Caco-2 (cell line): ENCODE measurements around the gene KCNJ1. TPM values are rescaled to one million over a fixed set of nuclear protein-coding genes. Genes with fewer than 3 reads are reported as not detected.

Experiments
- BruUV-seq: library from RNA; stranded (reverse); fragments of 400-500 nt; replicated peaks from 2 replicates; lab custom pipeline; 2021; lab: Mats Ljungman, UMichigan
- CTCF ChIA-PET: fragments of 300-600 bp; sonication (Branson Sonifier 250); formaldehyde crosslinking; loops from one replicate; lab custom pipeline; 2022; ENCODE audit warnings: antibody characterized with exemption; lab: Charles Lee
- POLR2A ChIA-PET: fragments of 300-600 bp; sonication (Branson Sonifier 250); formaldehyde crosslinking; loops from one replicate; lab custom pipeline; 2022; ENCODE audit warnings: antibody characterized with exemption; lab: Charles Lee
- DNase-seq, 2 experiments: peaks; one replicate each; pipeline versions ENCODE4 v3.0.0 to v3.0.0-alpha.2; 2020 to 2022
- H3K27me3 ChIP-seq: replicated peaks from 2 replicates; pipeline ENCODE4 v1.6.0; 2011; ENCODE audit warnings: low read length; ENCODE audit not compliant: control insufficient read depth, insufficient read depth
- H3K36me3 ChIP-seq: 2 replicates; pipeline ENCODE4 v1.5.1; 2011; ENCODE audit warnings: low read length; ENCODE audit not compliant: control insufficient read depth, insufficient read depth
- H3K4me1 ChIP-seq: fragments of 250-450 bp; sonication (Bioruptor Pico); 2 replicates; pipeline ENCODE4 v1.5.1; 2020; ENCODE audit warnings: mild to moderate bottlenecking
- H3K4me3 ChIP-seq: 2 replicates; pipeline ENCODE4 v1.5.1; 2011; ENCODE audit warnings: low read depth, mild to moderate bottlenecking, control low read depth, low read length
- H3K9me3 ChIP-seq: fragments of 250-450 bp; sonication (Bioruptor Pico); 2 replicates; pipeline ENCODE4 v1.5.1; 2020; ENCODE audit warnings: mild to moderate bottlenecking, moderate library complexity
- H3K27ac Mint-ChIP-seq: one replicate; pipeline ENCODE4 v1.8.0; 2022; ENCODE audit warnings: mixed read lengths; ENCODE audit not compliant: unreplicated experiment
- H3K27me3 Mint-ChIP-seq: one replicate; pipeline ENCODE4 v1.8.0; 2022; ENCODE audit warnings: mixed read lengths; ENCODE audit not compliant: insufficient read depth, unreplicated experiment
- H3K36me3 Mint-ChIP-seq: one replicate; pipeline ENCODE4 v1.8.0; 2022; ENCODE audit warnings: mild to moderate bottlenecking, mixed read lengths; ENCODE audit not compliant: insufficient read depth, unreplicated experiment
- H3K4me1 Mint-ChIP-seq: one replicate; pipeline ENCODE4 v1.8.0; 2022; ENCODE audit warnings: low read depth, mixed read lengths; ENCODE audit not compliant: unreplicated experiment
- H3K4me3 Mint-ChIP-seq: one replicate; pipeline ENCODE4 v1.8.0; 2022; ENCODE audit warnings: mild to moderate bottlenecking, moderate library complexity, mixed read lengths; ENCODE audit not compliant: unreplicated experiment
- H3K9me3 Mint-ChIP-seq: one replicate; pipeline ENCODE4 v1.8.0; 2022; ENCODE audit warnings: mixed read lengths; ENCODE audit not compliant: unreplicated experiment
- CTCF ChIP-seq, 2 experiments: fragments of 200-600 bp in 1 of 2; IDR thresholded peaks; 1 replicate in 1 of 2; 2 replicates in 1 of 2; pipeline versions ENCODE4 v1.5.1 to v1.8.0; 2011 to 2022; ENCODE audit warnings: antibody characterized with exemption in 1 of 2, control low read depth in 1 of 2, inconsistent platforms in 1 of 2, low read depth in 1 of 2, low read length in 1 of 2, mild to moderate bottlenecking in 1 of 2, moderate library complexity in 1 of 2; ENCODE audit not compliant: insufficient read depth in 1 of 2, severe bottlenecking in 1 of 2, unreplicated experiment in 1 of 2
- intact Hi-C: fragments of 100-400 bp; cut with micrococcal nuclease; formaldehyde crosslinking; loops from one replicate; pipeline ENCODE4 v1.10.0; 2022; ENCODE audit not compliant: unreplicated experiment
- total RNA-seq: library from RNA; stranded (reverse); gene quantifications from 2 replicates; pipeline ENCODE4 v1.2.3, GENCODE V29; 2022

KCNJ1 gene
- total RNA-seq, 1 experiment from 2014 or later: not detected

GRCh38 chr11:128835741-128836430, 31.2 kb downstream of the KCNJ1 start:
- no peak overlapping the region for H3K27ac Mint-ChIP-seq
- no peak overlapping the region for H3K4me3 ChIP-seq
- ChIA-PET POLR2A (no interaction called here), CTCF (interaction anchor here (0.6 to 0.7 kb wide), 2 partner anchors 21 to 66 kb away, joined by 3 read pairs; no protein-coding TSS in a partner anchor)
- DNase-seq: peak; percentile 62 to 63
- no TSS peak for BruUV-seq
- peaks cover 14% of the 10 kb centered on the region for H3K4me1 ChIP-seq
- TF ChIP-seq CTCF (IDR thresholded peaks at IDR 0.05; ENCODE audit: insufficient read depth in 1 of 2, low read depth in 1 of 2, low read length in 1 of 2, severe bottlenecking in 1 of 2, unreplicated experiment in 1 of 2): no peak
- intact Hi-C loops: no loop called here
- H3K36me3 ChIP-seq: no peaks in the 10 kb centered on the region
- no peaks in the 10 kb centered on the region for H3K9me3 Mint-ChIP-seq
- peaks cover 8% of the 10 kb centered on the region for H3K27me3 Mint-ChIP-seq
- H3K4me1 Mint-ChIP-seq: peaks cover 8% of the 10 kb centered on the region
- H3K4me3 Mint-ChIP-seq: peak overlapping the region; percentile 67
- no peaks in the 10 kb centered on the region for H3K27me3 ChIP-seq
- peaks cover 3% of the 10 kb centered on the region; the same call in 1 of the 2 replicates for H3K9me3 ChIP-seq
- H3K36me3 Mint-ChIP-seq: peaks cover 6% of the 10 kb centered on the region

GRCh38 chr11:128834157-128834556, 32.9 kb downstream of the KCNJ1 start:
- intact Hi-C loops: no loop called here
- peaks cover 8% of the 10 kb centered on the region for H3K4me1 Mint-ChIP-seq
- no peak for DNase-seq
- peaks cover 6% of the 10 kb centered on the region for H3K36me3 Mint-ChIP-seq
- peaks cover 8% of the 10 kb centered on the region for H3K27me3 Mint-ChIP-seq
- no peaks in the 10 kb centered on the region for H3K9me3 Mint-ChIP-seq
- BruUV-seq: no TSS peak
- H3K4me3 Mint-ChIP-seq: no peak overlapping the region
- no peak for TF ChIP-seq CTCF (IDR thresholded peaks at IDR 0.05; ENCODE audit: insufficient read depth in 1 of 2, low read depth in 1 of 2, low read length in 1 of 2, severe bottlenecking in 1 of 2, unreplicated experiment in 1 of 2)
- ChIA-PET CTCF (no interaction called here), POLR2A (no interaction called here)
- H3K4me3 ChIP-seq: no peak overlapping the region
- no peaks in the 10 kb centered on the region for H3K9me3 ChIP-seq
- no peak overlapping the region for H3K27ac Mint-ChIP-seq
- no peaks in the 10 kb centered on the region for H3K36me3 ChIP-seq
- H3K4me1 ChIP-seq: peaks cover 14% of the 10 kb centered on the region
- no peaks in the 10 kb centered on the region for H3K27me3 ChIP-seq

- no peaks in the 10 kb centered on the region for H3K9me3 Mint-ChIP-seq
- H3K36me3 ChIP-seq: no peaks in the 10 kb centered on the region
- BruUV-seq: no TSS peak
- H3K27me3 ChIP-seq: no peaks in the 10 kb centered on the region
- H3K27me3 Mint-ChIP-seq: peaks cover 8% of the 10 kb centered on the region
- H3K9me3 ChIP-seq: no peaks in the 10 kb centered on the region
- no peak overlapping the region for H3K27ac Mint-ChIP-seq
- H3K4me1 ChIP-seq: peaks cover 14% of the 10 kb centered on the region
- H3K4me3 ChIP-seq: no peak overlapping the region
- intact Hi-C loops: no loop called here
- POLR2A ChIA-PET: no interaction called here
- DNase-seq: no peak
- no peak overlapping the region for H3K4me3 Mint-ChIP-seq
- CTCF ChIA-PET: interaction anchor here (0.6 kb wide), 1 partner anchor 674 kb away, joined by 3 read pairs; no protein-coding TSS in a partner anchor
- no peak for TF ChIP-seq CTCF (IDR thresholded peaks at IDR 0.05; ENCODE audit: insufficient read depth in 1 of 2, low read depth in 1 of 2, low read length in 1 of 2, severe bottlenecking in 1 of 2, unreplicated experiment in 1 of 2)
- H3K4me1 Mint-ChIP-seq: peaks cover 8% of the 10 kb centered on the region
- H3K36me3 Mint-ChIP-seq: peaks cover 6% of the 10 kb centered on the region
Observed at GRCh38 chr11:128832121-128832497, 35.0 kb downstream of the KCNJ1 start.
